Fibroblast of the aortic adventitia (primary cell): ENCODE measurements around the gene GMDS. TPM values are rescaled to one million over a fixed set of nuclear protein-coding genes. Genes with fewer than 3 reads are reported as not detected.

Source experiments
- DNase-seq: peaks from one replicate; pipeline ENCODE4 v3.0.0-alpha.2; 2010; ENCODE audit warnings: low read depth
- H3K4me3 ChIP-seq: 2 replicates; pipeline ENCODE4 v1.5.1; 2011; ENCODE audit warnings: low read depth, mild to moderate bottlenecking, control low read depth, low read length, moderate library complexity
- total RNA-seq: library from RNA; depleted of rRNA; stranded (reverse); fragments of >200 nt; gene quantifications from 2 replicates; pipeline ENCODE4 v1.2.3, GENCODE V29; 2012; ENCODE audit warnings: low replicate concordance
- TF ChIP-seq, protein P1 (sequence below): IDR thresholded peaks from 2 replicates; pipeline ENCODE4 v1.5.1; 2011; ENCODE audit warnings: mild to moderate bottlenecking, low read length, control low read depth, inconsistent platforms; ENCODE audit not compliant: insufficient read depth

The GMDS gene
- total RNA-seq, 1 donor, result 15.9 TPM

DNA sequence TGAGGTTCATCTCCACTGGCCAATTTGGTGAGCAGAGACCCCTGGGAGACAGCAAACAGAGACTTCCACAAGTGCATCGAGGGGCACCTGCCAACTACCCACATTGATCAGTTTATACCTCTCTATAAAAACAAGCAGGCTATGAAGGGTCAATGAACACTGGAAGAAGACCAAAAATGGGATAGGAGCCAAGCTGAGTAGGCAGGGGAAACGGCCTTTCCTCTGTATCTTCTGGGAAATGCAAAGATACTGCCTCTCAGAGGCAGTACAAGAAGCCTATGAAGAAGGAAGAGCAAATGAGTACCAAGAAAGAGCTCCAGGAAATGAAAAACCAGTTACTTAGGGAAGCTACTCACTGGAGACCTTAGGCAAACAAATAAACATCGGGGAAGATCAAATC, 247.7 kb downstream of the GMDS start:
- H3K4me3 ChIP-seq, result no peak overlapping the region
- no peak for DNase-seq
- TF ChIP-seq, protein P1, sequence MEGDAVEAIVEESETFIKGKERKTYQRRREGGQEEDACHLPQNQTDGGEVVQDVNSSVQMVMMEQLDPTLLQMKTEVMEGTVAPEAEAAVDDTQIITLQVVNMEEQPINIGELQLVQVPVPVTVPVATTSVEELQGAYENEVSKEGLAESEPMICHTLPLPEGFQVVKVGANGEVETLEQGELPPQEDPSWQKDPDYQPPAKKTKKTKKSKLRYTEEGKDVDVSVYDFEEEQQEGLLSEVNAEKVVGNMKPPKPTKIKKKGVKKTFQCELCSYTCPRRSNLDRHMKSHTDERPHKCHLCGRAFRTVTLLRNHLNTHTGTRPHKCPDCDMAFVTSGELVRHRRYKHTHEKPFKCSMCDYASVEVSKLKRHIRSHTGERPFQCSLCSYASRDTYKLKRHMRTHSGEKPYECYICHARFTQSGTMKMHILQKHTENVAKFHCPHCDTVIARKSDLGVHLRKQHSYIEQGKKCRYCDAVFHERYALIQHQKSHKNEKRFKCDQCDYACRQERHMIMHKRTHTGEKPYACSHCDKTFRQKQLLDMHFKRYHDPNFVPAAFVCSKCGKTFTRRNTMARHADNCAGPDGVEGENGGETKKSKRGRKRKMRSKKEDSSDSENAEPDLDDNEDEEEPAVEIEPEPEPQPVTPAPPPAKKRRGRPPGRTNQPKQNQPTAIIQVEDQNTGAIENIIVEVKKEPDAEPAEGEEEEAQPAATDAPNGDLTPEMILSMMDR, result no peak

DNA sequence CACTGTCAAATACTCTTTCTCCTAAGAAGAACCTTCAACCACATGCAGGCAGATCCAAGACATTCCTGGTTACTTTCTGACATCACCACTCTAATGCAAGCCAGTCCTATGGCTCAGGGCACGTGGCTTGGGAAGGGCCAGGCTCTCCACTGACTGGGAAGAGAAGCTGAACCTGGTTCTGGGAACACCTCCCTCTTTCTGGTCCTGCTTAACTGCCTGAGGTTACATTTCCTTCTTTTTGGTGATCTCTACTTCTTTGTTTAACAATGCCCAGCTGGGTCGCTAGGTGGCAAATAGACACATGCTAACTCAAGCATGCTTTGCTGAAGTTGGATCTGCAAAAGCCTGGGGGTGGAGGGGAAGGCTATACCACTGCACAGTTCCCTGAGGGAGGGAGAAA, 249.8 kb downstream of the GMDS start:
- no peak overlapping the region for H3K4me3 ChIP-seq
- DNase-seq, result peak; percentile 30
- TF ChIP-seq, protein P1, result no peak

DNA sequence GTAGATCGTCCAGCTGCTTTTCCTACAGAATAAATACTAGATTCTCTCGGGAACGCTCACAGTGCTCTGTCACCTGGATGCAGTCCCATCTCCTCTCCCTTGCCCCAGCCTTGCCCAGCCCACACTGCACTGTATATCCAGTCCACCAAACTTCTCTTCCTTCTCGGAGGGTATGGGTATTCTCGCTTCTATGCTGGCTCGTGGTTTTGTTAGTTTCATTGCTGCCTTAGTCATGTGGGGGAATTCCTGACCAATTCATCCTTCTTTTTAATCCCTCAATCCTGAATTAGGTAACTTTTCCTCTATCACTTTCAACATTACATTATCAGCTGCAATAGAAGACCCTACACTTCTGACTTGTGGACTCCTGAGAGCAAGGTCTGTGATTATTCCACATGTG, 252.4 kb downstream of the GMDS start:
- H3K4me3 ChIP-seq, result no peak overlapping the region
- peak; percentile 45 for DNase-seq
- TF ChIP-seq, protein P1, result no peak

DNA sequence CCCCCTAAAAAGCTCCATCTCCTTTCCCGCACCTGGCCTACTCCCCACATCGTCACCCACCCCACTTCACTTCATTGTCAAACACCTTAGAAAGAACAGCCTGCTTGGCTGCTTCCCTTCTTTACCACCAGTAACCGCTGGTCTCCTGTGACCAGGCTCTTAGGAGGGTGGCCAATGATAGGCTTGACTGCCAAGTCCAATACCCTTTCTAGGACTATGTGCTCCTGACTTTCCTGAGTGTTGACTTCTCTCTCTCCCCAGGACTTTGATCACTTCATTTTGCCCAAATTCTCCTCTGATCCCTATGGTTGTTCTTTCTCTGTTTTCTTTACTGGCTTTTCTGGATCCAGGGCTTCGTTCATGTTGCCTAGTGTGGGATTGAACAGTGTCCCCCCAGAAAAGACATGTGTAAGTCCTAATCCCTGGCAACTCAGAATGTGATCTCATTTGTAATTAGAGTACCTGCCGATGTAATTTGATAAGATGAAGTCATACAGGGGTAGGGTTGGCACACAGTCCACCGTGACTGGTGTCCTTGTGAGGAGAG, 254.0 kb downstream of the GMDS start:
- H3K4me3 ChIP-seq, result no peak overlapping the region
- DNase-seq, result no peak
- TF ChIP-seq, protein P1, result no peak

DNA sequence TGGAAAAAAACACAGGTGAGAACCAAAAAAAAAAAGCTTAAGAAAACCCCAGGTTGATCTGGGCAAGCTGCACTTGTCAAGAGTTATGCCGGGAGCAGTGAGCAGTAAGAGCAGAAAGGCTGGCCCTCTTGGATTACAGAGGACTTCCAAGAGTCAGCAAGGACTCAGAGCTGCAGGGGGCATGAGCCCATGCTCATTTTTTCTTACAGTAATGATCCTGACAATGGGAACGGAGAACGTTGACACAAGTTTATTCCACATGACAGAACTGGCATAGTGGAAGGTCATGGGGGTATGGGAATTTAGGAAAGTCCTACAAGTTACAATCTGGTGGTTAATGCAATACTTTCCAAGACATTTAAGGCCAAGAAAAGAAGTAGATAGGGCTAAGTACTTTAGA, 256.6 kb downstream of the GMDS start:
- DNase-seq, result no peak
- TF ChIP-seq, protein P1, result no peak
- H3K4me3 ChIP-seq, result no peak overlapping the region

DNA sequence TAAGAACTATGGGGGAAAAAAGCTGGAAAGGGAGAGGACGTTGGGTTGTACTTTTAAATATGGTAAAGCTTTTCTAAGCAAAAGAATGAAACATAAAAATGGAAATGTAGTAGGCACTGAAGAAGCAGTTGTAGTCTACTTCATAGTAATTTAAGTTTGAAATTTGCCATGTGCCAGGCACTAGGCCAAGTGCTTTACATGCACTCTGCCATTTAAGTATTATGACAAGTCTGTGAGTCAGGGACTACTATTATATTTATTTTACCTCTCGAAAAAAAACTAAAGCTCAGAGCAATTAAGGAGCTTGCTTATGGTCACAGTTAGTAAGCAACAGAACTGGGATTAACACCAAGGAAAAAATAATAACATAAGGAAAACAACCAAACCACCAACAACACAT, 257.8 kb downstream of the GMDS start:
- H3K4me3 ChIP-seq, result no peak overlapping the region
- DNase-seq, result peak; percentile 76
- TF ChIP-seq, protein P1, result no peak
